Pancreas (tissue), 10 donors: ENCODE measurements around the gene APLP1. TPM values are rescaled to one million over a fixed set of nuclear protein-coding genes. Genes with fewer than 3 reads are reported as not detected.

Experiments used
- ATAC-seq, 4 donors: fragments of 200-7000 bp; cut with Tn5 transposase; one replicate each; pipeline versions ENCODE4 v1.8.0 to v1.9.1; 2020; ENCODE audit warnings: mild to moderate bottlenecking in 4 of 4, moderate library complexity in 4 of 4
- DNase-seq, 6 donors: peaks; one replicate each; pipeline ENCODE4 v3.0.0-alpha.2; 2020
- FAIRE-seq: peaks from 2 replicates; lab custom pipeline; 2012; peaks lifted over from hg19 to GRCh38; lab: Jason Lieb, UNC
- H3K27ac ChIP-seq, 4 donors: fragments of 200-600 bp; sonication (generic); 1 replicate in 3 of 4; 2 replicates in 1 of 4; pipeline versions ENCODE4 v1.5.0 to v1.8.0; 2020
- H3K27me3 ChIP-seq, 4 donors: fragments of 200-600 bp; one replicate each; pipeline ENCODE4 v1.8.0; 2021
- H3K36me3 ChIP-seq, 3 donors: fragments of 200-600 bp; sonication (generic) in 1 of 3; one replicate each; pipeline versions ENCODE4 v1.5.0 to v1.8.0; 2020 to 2021
- H3K4me1 ChIP-seq, 3 donors: fragments of 200-600 bp; one replicate each; pipeline ENCODE4 v1.8.0; 2021
- H3K4me3 ChIP-seq, 4 donors: fragments of 200-600 bp; sonication (generic) in 2 of 4; one replicate each; pipeline versions ENCODE4 v1.5.0 to v1.8.0; 2020 to 2021
- H3K9me3 ChIP-seq, 4 donors: fragments of 200-600 bp; one replicate each; pipeline ENCODE4 v1.8.0; 2021
- CTCF ChIP-seq, 4 donors: fragments of 200-600 bp; sonication (generic) in 3 of 4; IDR thresholded peaks; one replicate each; pipeline versions ENCODE4 v1.5.0 to v1.8.0; 2021; ENCODE audit warnings: antibody characterized with exemption in 4 of 4
- WGBS, 2 donors: extraction: QIAGEN DNeasy Blood & Tissue Kit; methylation state at CpG; one replicate each; pipeline ENCODE4 v1.1.7; 2013; 5-methylcytosine and 5-hydroxymethylcytosine counted together
- intact Hi-C, 3 donors: fragments of 100-400 bp; cut with DNase I; formaldehyde crosslinking; loops; one replicate each; pipeline versions ENCODE4 v1.11.1 to v1.14.2; 2022
- polyA plus RNA-seq, 2 donors: library from polyadenylated mRNA; stranded (reverse); fragments of 200-250 nt; gene quantifications; one replicate each; pipeline ENCODE4 v1.2.3, GENCODE V29; 2013
- total RNA-seq, 6 donors: library from RNA; stranded (reverse); fragmentation: NEBNext Ultra II Directional in 4 of 6; extraction: Animal tissue kit (Norgen Biotek cat#: 25700) in 4 of 6; gene quantifications; one replicate each; pipeline versions ENCODE4 v1.2.1 to v1.2.4, GENCODE V29; 2021 to 2023
- donor health status: healthy with polysubstance abuse.
- donor health status: DM: no; HTN: no; CAD: no; lungs with moderate emphysema.
- donor health status: DM: no; HTN: no; CAD: no.
- donor health status: control.
- donor health status: control.
- donor health status: Bipolar disorder and iron deficiency.
- donor health status: DM: yes; HTN: yes; CAD: no.
- donor health status: DM: no; HTN: no; CAD: no.
- donor health status: DM: no; HTN: no; CAD: no.
- donor health status: DM: yes; HTN: yes; CAD: no.

Gene APLP1
- total and polyA plus RNA-seq, 8 donors = 39.2 to 154 (median 53.5) TPM

GRCh38 chr19:35879770-35880317, 11.5 kb downstream of the APLP1 start:
- intact Hi-C loops = loop anchor here in 2 of 3 donors (5.0 to 10.0 kb wide), 2 partner anchors 52 to 55 kb away; partner anchors contain the start of gene LRFN3 (in 1 of the 2)
- Histone ChIP-seq H3K4me1 (peaks cover 0 to 5% (median 5%) of the 10 kb centered on the region in 3 donors), H3K4me3 (no peak overlapping the region), H3K27me3 (no peaks in the 10 kb centered on the region), H3K27ac (peak overlapping the region; percentile 34 to 70 (median 50)), H3K36me3 (no peaks in the 10 kb centered on the region), H3K9me3 (no peaks in the 10 kb centered on the region)
- DNase-seq (peak; percentile 92 to 98 (median 96)), ATAC-seq (peak; percentile 96 to 98 (median 97)), FAIRE-seq (no peak)
- 3 to 4% methylated on average over 28 of the region's 28 CpGs for WGBS, 2 donors
- no peak for TF ChIP-seq CTCF (IDR thresholded peaks at IDR 0.05)

GRCh38 chr19:35882114-35882832, 13.9 kb downstream of the APLP1 start:
- ATAC-seq (peak in 3 of 4 donors; percentile 53 to 74 (median 63)), FAIRE-seq (peak; percentile 94), DNase-seq (peak in 3 of 6 donors; percentile 45 to 59 (median 51))
- TF ChIP-seq CTCF (IDR thresholded peaks at IDR 0.05) = peak in 3 of 4 donors; percentile 29 to 47 (median 41)
- Histone ChIP-seq H3K4me3 (no peak overlapping the region), H3K27me3 (no peaks in the 10 kb centered on the region), H3K27ac (no peak overlapping the region), H3K36me3 (no peaks in the 10 kb centered on the region), H3K9me3 (no peaks in the 10 kb centered on the region), H3K4me1 (peaks cover 0 to 5% (median 5%) of the 10 kb centered on the region in 3 donors)
- 13 to 24% methylated on average over 8 of the region's 8 CpGs for WGBS, 2 donors
- intact Hi-C loops = loop anchor here in 2 of 3 donors (5.0 to 10.0 kb wide), 2 partner anchors 50 to 53 kb away; partner anchors contain the start of gene LRFN3 (in 1 of the 2)

- DNase-seq = no peak
- H3K27ac ChIP-seq = no peak overlapping the region
- intact Hi-C loops = loop anchor here in 2 of 3 donors (5.0 to 10.0 kb wide), 2 partner anchors 48 to 51 kb away; partner anchors contain the start of gene LRFN3 (in 1 of the 2)
- peaks cover 0 to 5% (median 5%) of the 10 kb centered on the region in 3 donors for H3K4me1 ChIP-seq
- no peak for FAIRE-seq
- peaks cover 0 to 11% (median 10%) of the 10 kb centered on the region in 3 donors for H3K36me3 ChIP-seq
- ATAC-seq = no peak
- 30 to 38% methylated on average over 2 of the region's 2 CpGs for WGBS, 2 donors
- no peak for TF ChIP-seq CTCF (IDR thresholded peaks at IDR 0.05)
- no peaks in the 10 kb centered on the region for H3K9me3 ChIP-seq
- no peak overlapping the region for H3K4me3 ChIP-seq
- H3K27me3 ChIP-seq = no peaks in the 10 kb centered on the region
Observed at GRCh38 chr19:35883882-35884281, 15.5 kb downstream of the APLP1 start.

- WGBS, 2 donors = 88 to 95% methylated on average over 6 of the region's 6 CpGs
- TF ChIP-seq CTCF (IDR thresholded peaks at IDR 0.05) = no peak
Observed at GRCh38 chr19:35885225-35885738, 16.9 kb downstream of the APLP1 start.

More at GRCh38 chr19:35885225-35885738, 16.9 kb downstream of the APLP1 start:
- intact Hi-C loops = loop anchor here in 1 of 3 donors (10.0 kb wide), 1 partner anchor 50 kb away; the partner anchor contains the start of gene LRFN3
- Histone ChIP-seq H3K4me1 (no peaks in the 10 kb centered on the region), H3K9me3 (no peaks in the 10 kb centered on the region), H3K27ac (no peak overlapping the region), H3K4me3 (no peak overlapping the region), H3K27me3 (no peaks in the 10 kb centered on the region), H3K36me3 (peaks cover 0 to 19% (median 10%) of the 10 kb centered on the region in 3 donors)
- FAIRE-seq (no peak), DNase-seq (no peak), ATAC-seq (no peak)
